Thyroid gland (tissue), 4 donors: ENCODE results near the gene MAP3K6.

Experiments
- POLR2A ChIP-seq, 2 donors: fragments of 450-650 bp; IDR thresholded peaks; one replicate each; pipeline ENCODE4 v1.6.1; 2017; ENCODE audit warnings: antibody characterized with exemption in 2 of 2, mild to moderate bottlenecking in 2 of 2, moderate library complexity in 1 of 2
- TF ChIP-seq, protein P1 (sequence below), 6 experiments: fragments of 200-600 bp in 3 of 6; fragments of 450-650 bp in 3 of 6; sonication (generic) in 3 of 6; IDR thresholded peaks; one replicate each; pipeline ENCODE4 v1.5.1; 2016 to 2019; ENCODE audit warnings: antibody characterized with exemption in 6 of 6, mild to moderate bottlenecking in 2 of 6, inconsistent platforms in 1 of 6, moderate library complexity in 1 of 6

GRCh38 chr1:27374362-27375086 is 7.8 kb upstream of the MAP3K6 start, which contains the start of gene FCN3:
- TF ChIP-seq, protein P1, sequence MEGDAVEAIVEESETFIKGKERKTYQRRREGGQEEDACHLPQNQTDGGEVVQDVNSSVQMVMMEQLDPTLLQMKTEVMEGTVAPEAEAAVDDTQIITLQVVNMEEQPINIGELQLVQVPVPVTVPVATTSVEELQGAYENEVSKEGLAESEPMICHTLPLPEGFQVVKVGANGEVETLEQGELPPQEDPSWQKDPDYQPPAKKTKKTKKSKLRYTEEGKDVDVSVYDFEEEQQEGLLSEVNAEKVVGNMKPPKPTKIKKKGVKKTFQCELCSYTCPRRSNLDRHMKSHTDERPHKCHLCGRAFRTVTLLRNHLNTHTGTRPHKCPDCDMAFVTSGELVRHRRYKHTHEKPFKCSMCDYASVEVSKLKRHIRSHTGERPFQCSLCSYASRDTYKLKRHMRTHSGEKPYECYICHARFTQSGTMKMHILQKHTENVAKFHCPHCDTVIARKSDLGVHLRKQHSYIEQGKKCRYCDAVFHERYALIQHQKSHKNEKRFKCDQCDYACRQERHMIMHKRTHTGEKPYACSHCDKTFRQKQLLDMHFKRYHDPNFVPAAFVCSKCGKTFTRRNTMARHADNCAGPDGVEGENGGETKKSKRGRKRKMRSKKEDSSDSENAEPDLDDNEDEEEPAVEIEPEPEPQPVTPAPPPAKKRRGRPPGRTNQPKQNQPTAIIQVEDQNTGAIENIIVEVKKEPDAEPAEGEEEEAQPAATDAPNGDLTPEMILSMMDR (IDR thresholded peaks at IDR 0.05) = no peak
- no peak for TF ChIP-seq POLR2A (IDR thresholded peaks at IDR 0.05)
